ENCODE measurements around the gene G0S2. TPM values are rescaled to one million over a fixed set of nuclear protein-coding genes. Genes with fewer than 3 reads are reported as not detected.
A peak's percentile ranks its signal among the peaks of the same experiment; 100 is the strongest.

Gene G0S2
- not detected in 2 replicates for total RNA-seq (2011; cell fraction: chromatin; rRNA removed; ENCODE audit: low replicate concordance)
- 0.50 and 0.79 TPM in 2 replicates for total RNA-seq (2011; cell fraction: nucleolus; rRNA removed)
- 0.66 TPM in 1 of 2 replicates, not detected in the other for total RNA-seq (2011; cell fraction: nucleoplasm; rRNA removed)
- total RNA-seq (2014; rRNA removed) (60.4 and 79.0 TPM in 2 replicates), total RNA-seq (2014; rRNA removed; fragmentation: Illumina TruSeq; extraction: Trizol) (10.6 and 11.4 TPM in 2 replicates), total RNA-seq (2015; rRNA removed; fragmentation: Illumina TruSeq; extraction: Trizol) (4.2 and 5.6 TPM in 2 replicates), total RNA-seq (2021) (37.4 and 39.5 TPM in 2 replicates), polyA plus RNA-seq (2011; rRNA removed) (0.18 and 0.30 TPM in 2 replicates), polyA plus RNA-seq (2014; fragmentation: Illumina TruSeq; extraction: Trizol) (11.7 and 24.0 TPM in 2 replicates), polyA plus RNA-seq (2014; fragmentation: Nextera tagmentation; extraction: Ambion mirVana) (1 to 10 TPM; 4.9 to 8.9 TPM), polyA plus RNA-seq (2014; rRNA removed) (65.6 and 70.4 TPM in 2 replicates), polyA minus RNA-seq (2011; rRNA and poly(A)+ RNA removed) (not detected in 2 replicates), Bru-seq, nascent RNA (percentile 45 among the genes with signal in this experiment), BruChase-seq, experiment 1, labeled RNA remaining after a 2-hour chase (percentile 95 among the genes with signal in this experiment), BruChase-seq, experiment 2, labeled RNA remaining after a 6-hour chase (percentile 95 among the genes with signal in this experiment)
- polyA plus RNA-seq (2011; cell fraction: cytosol; rRNA removed): 0.13 and 0.39 TPM in 2 replicates
- 0.18 TPM in 1 of 2 replicates, not detected in the other for polyA plus RNA-seq (2011; cell fraction: nucleus; rRNA removed)
- 21.3 and 213 TPM in 2 replicates for polyA plus RNA-seq (2012)
- not detected in 2 replicates for polyA minus RNA-seq (2011; cell fraction: cytosol; rRNA and poly(A)+ RNA removed)
- not detected in 2 replicates for polyA minus RNA-seq (2011; cell fraction: nucleus; rRNA and poly(A)+ RNA removed)
- long read RNA-seq, experiment 1: 0 reads
- long read RNA-seq, experiment 2, transcript G0S2-201 (2 exons, 866 nt): major isoform, 11 of 15 reads
- long read RNA-seq, experiment 2, partial matches to known transcripts: 0 of 15 reads
- long read RNA-seq, experiment 2, other reads (novel, unspliced or antisense): 4 of 15 reads
- long read RNA-seq, experiment 3, partial matches to known transcripts: 0 of 3 reads
- long read RNA-seq, experiment 3, other reads (novel, unspliced or antisense): 1 of 3 reads

GRCh38 chr1:209674957-209675564 is at the start of gene G0S2:
Gene G0S2 (plus strand): TSS chr1:209675412. CDS start chr1:209675685, 273 bp downstream.
- Histone ChIP-seq H3K36me3 (ENCODE audit: control insufficient read depth, insufficient read depth, low read length) (no peaks in the 10 kb centered on the region), H2AFZ (ENCODE audit: low read depth, low read length) (peak within 1 kb of the TSS; percentile 69), H3K4me2 (ENCODE audit: insufficient read depth, low read length) (peak within 1 kb of the TSS; percentile 79), H3K27me3 (ENCODE audit: control insufficient read depth in 2 of 2, insufficient read depth in 2 of 2, low read length in 2 of 2) (peaks cover 0 to 15% of the 10 kb centered on the region in 2 experiments; a peak in 2 of 5 replicates), H3K4me1 (replicated peaks in 1 of 2; ENCODE audit: control insufficient read depth in 2 of 2, insufficient read depth in 2 of 2, low read length in 2 of 2) (peaks cover 12 to 23% of the 10 kb centered on the region in 2 experiments), H3K79me2 (ENCODE audit: control insufficient read depth, insufficient read depth, low read length) (no peaks in the 10 kb centered on the region; the same call in 2 of the 3 replicates), H3K9me3 (replicated peaks; ENCODE audit: control insufficient read depth, insufficient read depth, low read depth, low read length) (no peaks in the 10 kb centered on the region), H4K20me1 (replicated peaks; ENCODE audit: control insufficient read depth, insufficient read depth, low read length) (no peaks in the 10 kb centered on the region), H3K27ac (ENCODE audit: extremely low read depth, low read depth, low read length) (peak within 1 kb of the TSS; percentile 48; the same call in 2 of the 3 replicates), H3K9me1 (ENCODE audit: control insufficient read depth, insufficient read depth, low read length) (no peaks in the 10 kb centered on the region), H3K4me3 (peak within 1 kb of the TSS; percentile 45), H3K9ac (ENCODE audit: insufficient read depth in 1 of 2, low read depth in 2 of 2, low read length in 2 of 2) (peak within 1 kb of the TSS; percentile 50 to 87; a peak in 3 of 4 replicates)
- ATAC-seq (peak; percentile 86), FAIRE-seq (no peak), DNase-seq (ENCODE audit: extremely low read depth in 1 of 4, low spot score in 3 of 4) (peak in 3 of 4 experiments; percentile 29 to 64 (median 32))
- ChIA-PET POLR2A (interaction anchor here (0.6 to 1.4 kb wide), 13 partner anchors 9 to 109 kb away, joined by 3 to 9 read pairs (median 3); partner anchors contain the start of gene LAMB3), CTCF (ENCODE audit: low intra/inter-chr PET ratio) (interaction anchor here (0.6 kb wide), 1 partner anchor 68 kb away, joined by 3 read pairs; no protein-coding TSS in a partner anchor)
- no TSS peak for BruUV-seq (replicated peaks)
- intact Hi-C loops (cut with micrococcal nuclease): loop anchor here (2.0 kb wide), 1 partner anchor 28 kb away; no protein-coding TSS in a partner anchor
- 24% methylated on average over 36 of the region's 47 CpGs for WGBS (ENCODE audit: insufficient coverage, low coverage, missing lambda C conversion rate)
- in situ Hi-C loops (cut with MboI): no loop called here
- TF ChIP-seq ZNF589 (CRISPR knock-in tag; IDR thresholded peaks at IDR 0.05; ENCODE audit: low read depth) (peak; percentile 56; the same call in 1 of the 2 replicates), MAFF (IDR thresholded peaks at IDR 0.05; ENCODE audit: low read length) (no peak), ATF1 (CRISPR knock-in tag; IDR thresholded peaks at IDR 0.05) (no peak), ATF1 (tag; IDR thresholded peaks at IDR 0.05) (peak; percentile 66), PML (IDR thresholded peaks at IDR 0.05; ENCODE audit: low read length) (no peak), HES1 (IDR thresholded peaks at IDR 0.05; ENCODE audit: low read depth) (peak; percentile 100), POLR2A (conservative IDR thresholded peaks at IDR 0.05) (no peak), SAFB2 (IDR thresholded peaks at IDR 0.05; ENCODE audit: borderline replicate concordance, low read depth, low read length, severe bottlenecking) (no peak), CEBPG (CRISPR knock-in tag; IDR thresholded peaks at IDR 0.05) (0 out of 2 replicates have a peak, but pooled peaks have one; percentile 32), CEBPG (tag; conservative IDR thresholded peaks at IDR 0.05 in 1 of 2, IDR thresholded peaks at IDR 0.05 in 1 of 2) (no peak), GTF2E2 (tag; IDR thresholded peaks at IDR 0.05) (0 out of 2 replicates have a peak, but pooled peaks have one; percentile 45), CXXC5 (CRISPR knock-in tag; IDR thresholded peaks at IDR 0.05) (peak; percentile 84), BDP1 (IDR thresholded peaks at IDR 0.05; ENCODE audit: insufficient read depth, insufficient read length) (no peak), PHTF2 (CRISPR knock-in tag; IDR thresholded peaks at IDR 0.05) (no peak), SRSF3 (IDR thresholded peaks at IDR 0.05; ENCODE audit: insufficient read depth, low read length) (no peak), ZNF134 (CRISPR knock-in tag; conservative IDR thresholded peaks at IDR 0.05) (peak; percentile 73), NR2C1 (IDR thresholded peaks at IDR 0.05) (no peak), NR2C1 (tag; IDR thresholded peaks at IDR 0.05) (no peak)

Data from K562 (cell line).